AG09309 (cell line): ENCODE measurements around the gene IQCH.
A peak's percentile ranks its signal among the peaks of the same experiment; 100 is the strongest.
"Not testable (repeated sequence)": the region's sequence is repeated elsewhere in the genome, so short reads cannot be mapped to it uniquely, and the experiment has no call there.

Source experiments
- DNase-seq: peaks from one replicate; pipeline ENCODE4 v3.0.0-alpha.2; 2010; ENCODE audit warnings: low read depth
- H3K4me3 ChIP-seq: 2 replicates; pipeline ENCODE4 v1.5.1; 2011; ENCODE audit warnings: mild to moderate bottlenecking, low read depth, low read length, moderate library complexity; ENCODE audit not compliant: control insufficient read depth
- TF ChIP-seq, protein P1 (sequence below): IDR thresholded peaks from 2 replicates; pipeline ENCODE4 v1.5.1; 2011; ENCODE audit warnings: mild to moderate bottlenecking, low read depth, low read length, inconsistent platforms; ENCODE audit not compliant: insufficient read depth, control insufficient read depth; ENCODE audit errors: missing control alignments

Gene IQCH

DNA sequence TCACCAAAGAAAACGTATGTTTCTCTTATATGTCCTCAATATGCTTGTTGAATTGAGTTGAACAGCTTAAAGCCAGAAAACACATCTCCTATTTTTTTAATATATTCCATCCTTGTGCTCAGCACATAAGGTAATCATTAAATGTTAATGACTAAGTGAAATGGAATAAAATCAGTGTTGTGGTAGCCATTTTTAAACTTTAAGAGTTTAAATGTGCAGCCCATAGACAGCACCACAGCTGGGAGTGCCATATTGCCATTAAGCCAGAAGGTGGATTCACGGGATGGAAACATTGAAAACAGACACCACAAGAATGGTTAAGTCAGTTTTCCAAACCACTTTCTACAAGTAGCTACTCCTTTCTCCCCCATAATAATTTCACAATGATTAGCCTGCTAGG, 189.5 kb downstream of the IQCH start:
- TF ChIP-seq, protein P1, sequence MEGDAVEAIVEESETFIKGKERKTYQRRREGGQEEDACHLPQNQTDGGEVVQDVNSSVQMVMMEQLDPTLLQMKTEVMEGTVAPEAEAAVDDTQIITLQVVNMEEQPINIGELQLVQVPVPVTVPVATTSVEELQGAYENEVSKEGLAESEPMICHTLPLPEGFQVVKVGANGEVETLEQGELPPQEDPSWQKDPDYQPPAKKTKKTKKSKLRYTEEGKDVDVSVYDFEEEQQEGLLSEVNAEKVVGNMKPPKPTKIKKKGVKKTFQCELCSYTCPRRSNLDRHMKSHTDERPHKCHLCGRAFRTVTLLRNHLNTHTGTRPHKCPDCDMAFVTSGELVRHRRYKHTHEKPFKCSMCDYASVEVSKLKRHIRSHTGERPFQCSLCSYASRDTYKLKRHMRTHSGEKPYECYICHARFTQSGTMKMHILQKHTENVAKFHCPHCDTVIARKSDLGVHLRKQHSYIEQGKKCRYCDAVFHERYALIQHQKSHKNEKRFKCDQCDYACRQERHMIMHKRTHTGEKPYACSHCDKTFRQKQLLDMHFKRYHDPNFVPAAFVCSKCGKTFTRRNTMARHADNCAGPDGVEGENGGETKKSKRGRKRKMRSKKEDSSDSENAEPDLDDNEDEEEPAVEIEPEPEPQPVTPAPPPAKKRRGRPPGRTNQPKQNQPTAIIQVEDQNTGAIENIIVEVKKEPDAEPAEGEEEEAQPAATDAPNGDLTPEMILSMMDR, result no peak
- peak; percentile 4 for DNase-seq
- H3K4me3 ChIP-seq, result no peak overlapping the region

DNA sequence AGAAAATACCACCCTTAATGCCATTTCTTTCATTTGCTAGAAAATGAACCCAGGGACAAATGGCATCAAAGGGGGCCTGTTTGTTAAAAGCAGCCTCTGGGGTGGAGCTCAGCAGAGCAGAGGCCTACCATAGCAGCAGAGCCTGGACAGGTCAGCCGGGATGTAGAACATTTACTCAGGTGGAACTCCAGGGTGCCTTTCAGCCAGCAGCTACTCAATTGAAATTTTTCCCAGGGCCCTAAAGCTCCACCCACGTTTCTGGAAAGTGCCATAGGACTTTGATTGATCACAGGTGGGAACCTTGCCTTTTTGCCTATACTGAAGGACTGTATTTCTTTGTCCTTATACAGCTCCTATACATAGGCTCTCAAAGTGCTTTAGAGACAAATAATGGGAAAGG, 191.9 kb downstream of the IQCH start:
- DNase-seq, result no peak
- TF ChIP-seq, protein P1, result no peak
- H3K4me3 ChIP-seq, result no peak overlapping the region

DNA sequence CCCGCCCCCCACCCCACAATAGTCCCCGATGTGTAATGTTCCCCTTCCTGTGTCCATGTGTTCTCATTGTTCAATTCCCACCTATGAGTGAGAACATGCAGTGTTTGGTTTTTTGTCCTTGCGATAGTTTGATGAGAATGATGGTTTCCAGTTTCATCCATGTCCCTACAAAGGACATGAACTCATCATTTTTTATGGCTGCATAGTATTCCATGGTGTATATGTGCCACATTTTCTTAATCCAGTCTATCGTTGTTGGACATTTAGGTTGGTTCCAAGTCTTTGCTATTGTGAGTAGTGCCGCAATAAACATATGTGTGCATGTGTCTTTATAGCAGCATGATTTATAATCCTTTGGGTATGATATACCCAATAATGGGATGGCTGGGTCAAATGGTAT, 193.8 kb downstream of the IQCH start:
- not testable (repeated sequence) for H3K4me3 ChIP-seq, DNase-seq

DNA sequence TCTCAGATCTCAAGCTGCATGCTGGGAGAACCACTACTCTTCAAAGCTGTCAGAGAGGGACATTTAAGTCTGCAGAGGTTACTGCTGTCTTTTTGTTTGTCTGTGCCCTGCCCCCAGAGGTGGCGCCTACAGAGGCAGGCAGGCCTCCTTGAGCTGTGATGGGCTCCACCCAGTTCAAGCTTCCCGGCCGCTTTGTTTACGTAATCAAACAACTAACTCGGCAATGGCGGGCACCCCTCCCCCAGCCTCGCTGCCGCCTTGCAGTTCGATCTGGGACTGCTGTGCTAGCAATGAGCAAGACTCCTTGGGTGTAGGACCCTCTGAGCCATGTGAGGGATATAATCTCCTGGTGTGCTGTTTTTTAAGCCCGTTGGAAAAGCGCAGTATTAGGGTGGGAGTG, 199.1 kb downstream of the IQCH start:
- DNase-seq, H3K4me3 ChIP-seq: not testable (repeated sequence)

DNA sequence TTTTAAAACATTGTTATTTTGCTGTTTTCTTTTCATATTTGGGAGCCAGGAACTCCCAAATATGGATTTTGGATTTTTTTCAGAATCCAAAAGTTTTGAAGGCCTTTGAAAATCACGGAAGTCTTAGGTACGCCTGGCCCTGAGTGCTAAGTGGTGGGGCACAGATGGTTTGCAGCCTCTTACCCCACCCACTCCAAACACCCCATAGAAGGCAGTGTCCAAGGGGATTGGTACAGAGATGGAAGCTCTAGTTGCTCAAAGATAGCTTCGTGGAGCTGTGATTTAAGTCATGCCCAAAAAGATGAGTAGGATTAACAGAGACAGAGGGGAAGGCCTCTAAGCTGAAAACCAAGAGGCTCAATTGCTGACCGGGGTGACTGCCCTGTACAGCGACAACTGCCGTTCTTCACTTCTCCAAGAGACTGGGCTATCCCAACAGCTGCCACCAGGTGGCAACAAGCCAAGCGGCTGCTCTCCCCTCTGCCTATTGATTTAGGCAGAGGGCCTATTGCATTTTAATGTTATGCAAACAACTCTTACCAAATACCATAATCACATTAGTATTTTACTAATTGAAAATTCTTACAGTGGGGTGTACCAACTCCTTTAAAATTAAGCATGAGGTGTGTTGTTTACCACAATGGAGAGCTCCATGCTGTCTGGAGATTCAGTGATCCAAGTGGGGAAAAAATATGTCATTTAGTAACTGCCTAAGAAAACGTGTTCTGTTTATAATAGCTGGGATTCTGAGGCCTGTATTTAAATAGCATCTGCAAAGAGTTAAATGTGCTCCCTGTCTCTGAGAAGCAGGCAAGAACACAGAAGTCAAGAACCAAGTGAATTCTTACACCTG, 202.3 kb downstream of the IQCH start:
- H3K4me3 ChIP-seq, result no peak overlapping the region
- TF ChIP-seq, protein P1, result peak; percentile 95
- DNase-seq, result no peak

DNA sequence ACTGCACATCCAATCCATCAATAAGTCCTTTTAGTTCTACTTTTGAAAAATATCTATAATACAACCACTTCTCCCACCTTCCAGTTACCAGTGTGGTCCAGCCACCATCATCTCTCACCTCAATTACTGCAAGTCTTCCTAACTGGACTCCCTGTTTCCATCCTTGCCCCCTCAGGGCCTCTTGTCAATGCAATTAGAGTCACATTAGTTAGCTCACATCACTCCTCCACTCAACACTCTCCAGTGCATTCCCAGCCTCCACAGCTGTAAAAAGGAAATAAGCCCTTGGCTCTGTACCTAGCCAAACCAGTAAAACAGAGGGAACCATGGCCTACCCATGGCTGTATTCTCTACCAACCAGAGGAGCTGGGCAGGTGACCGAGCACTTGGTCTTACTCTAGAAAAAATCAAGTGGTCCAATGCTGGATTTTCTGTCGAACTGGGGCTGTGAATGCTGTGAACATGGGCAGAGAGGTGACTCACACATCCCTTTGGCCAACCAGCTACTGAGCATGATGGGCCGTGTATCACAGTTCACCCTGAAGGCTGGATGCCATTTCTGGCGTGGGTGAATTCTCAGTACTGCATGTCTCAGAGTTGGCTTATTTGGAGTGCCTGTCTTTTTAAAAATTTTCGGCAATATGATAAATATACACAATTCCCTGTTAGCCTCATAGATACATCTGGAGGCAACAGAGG, 203.9 kb downstream of the IQCH start:
- H3K4me3 ChIP-seq, result no peak overlapping the region
- DNase-seq, result no peak
- TF ChIP-seq, protein P1, result no peak

DNA sequence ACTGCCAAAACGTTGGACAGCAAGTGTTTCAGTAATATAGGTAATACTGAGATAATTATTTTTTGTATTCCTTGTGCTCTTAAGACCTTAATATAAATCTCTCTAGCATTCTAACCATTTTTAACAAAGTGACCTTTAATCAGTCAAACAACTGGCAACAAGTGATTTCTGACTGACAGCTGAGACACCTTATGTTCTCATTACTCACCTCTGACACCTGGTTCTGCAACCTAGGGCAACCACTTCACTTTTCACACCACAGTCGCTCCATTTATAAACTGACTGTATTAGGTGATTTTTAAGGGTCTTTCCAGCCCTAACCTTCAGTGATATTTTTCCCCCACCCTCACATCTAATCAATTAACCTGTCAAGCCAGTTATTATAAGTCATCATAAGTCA, 205.9 kb downstream of the IQCH start:
- H3K4me3 ChIP-seq, result no peak overlapping the region
- TF ChIP-seq, protein P1, result no peak
- no peak for DNase-seq
